SKM-1 (cell line): ENCODE results near the gene MED31.
"Not testable (repeated sequence)": the region's sequence is repeated elsewhere in the genome, so short reads cannot be mapped to it uniquely, and the experiment has no call there.

Source experiments
- DNase-seq: peaks from one replicate; lab custom pipeline; 2025; ENCODE audit not compliant: unreplicated experiment; lab: John Stamatoyannopoulos, UW

Gene MED31

GRCh38 chr17:6651354-6651918, at the start of gene MED31, which contains the start of gene C17orf100:
TSS of gene MED31 (minus strand) at chr17:6651605. CDS start at chr17:6651528, 77 bp downstream.
TSS of gene C17orf100 (plus strand) at chr17:6651762. CDS start at chr17:6651914, 152 bp downstream.
- DNase-seq: peak; percentile 61

- no peak for DNase-seq
These were observed 49.5 kb upstream of the MED31 start for GRCh38 chr17:6700948-6701307.

GRCh38 chr17:6699997-6700947, 48.9 kb upstream of the MED31 start:
- DNase-seq: no peak

- DNase-seq: no peak
These were observed 46.6 kb upstream of the MED31 start for GRCh38 chr17:6698004-6698403.

- DNase-seq: no peak
These were observed 45.5 kb upstream of the MED31 start for GRCh38 chr17:6696906-6697305.

- DNase-seq: no peak
These were observed 44.2 kb upstream of the MED31 start for GRCh38 chr17:6695565-6695964.

- no peak for DNase-seq
These were observed 43.6 kb upstream of the MED31 start for GRCh38 chr17:6695051-6695450.

GRCh38 chr17:6691958-6692357, 40.6 kb upstream of the MED31 start:
- DNase-seq: not testable (repeated sequence)

- DNase-seq: no peak
These were observed 40.1 kb upstream of the MED31 start for GRCh38 chr17:6691546-6691945.

GRCh38 chr17:6690641-6691040, 39.2 kb upstream of the MED31 start:
- DNase-seq: no peak

- no peak for DNase-seq
These were observed 37.5 kb upstream of the MED31 start for GRCh38 chr17:6688944-6689343.

GRCh38 chr17:6686026-6686425, 34.6 kb upstream of the MED31 start:
- DNase-seq: no peak

- DNase-seq: no peak
These were observed 33.7 kb upstream of the MED31 start for GRCh38 chr17:6684881-6685767.

GRCh38 chr17:6684460-6684783, 33.0 kb upstream of the MED31 start:
- DNase-seq: no peak

- no peak for DNase-seq
These were observed 32.5 kb upstream of the MED31 start for GRCh38 chr17:6683730-6684459.

- DNase-seq: no peak
These were observed 31.8 kb upstream of the MED31 start for GRCh38 chr17:6683081-6683684.

- DNase-seq: no peak
These were observed 30.9 kb upstream of the MED31 start for GRCh38 chr17:6682339-6682738.

GRCh38 chr17:6681671-6682070, 30.3 kb upstream of the MED31 start:
- no peak for DNase-seq

- no peak for DNase-seq
These were observed 29.8 kb upstream of the MED31 start for GRCh38 chr17:6681176-6681575.

GRCh38 chr17:6679241-6679640, 27.8 kb upstream of the MED31 start:
- DNase-seq: no peak
